Posterior cingulate gyrus (tissue), 11 donors: Measurements from ENCODE around the gene KRTAP5-11.
"Not testable (repeated sequence)": the region's sequence is repeated elsewhere in the genome, so short reads cannot be mapped to it uniquely, and the experiment has no call there.

Experiments
- DNase-seq, 10 donors: peaks; one replicate each; pipeline versions ENCODE4 v3.0.0 to v3.0.0-alpha.2; 2020 to 2021; ENCODE audit warnings: mixed read lengths in 3 of 10
- intact Hi-C: fragments of 100-400 bp; cut with DNase I; formaldehyde crosslinking; loops from one replicate; pipeline ENCODE4 v1.15.1; 2023

The KRTAP5-11 gene

DNA sequence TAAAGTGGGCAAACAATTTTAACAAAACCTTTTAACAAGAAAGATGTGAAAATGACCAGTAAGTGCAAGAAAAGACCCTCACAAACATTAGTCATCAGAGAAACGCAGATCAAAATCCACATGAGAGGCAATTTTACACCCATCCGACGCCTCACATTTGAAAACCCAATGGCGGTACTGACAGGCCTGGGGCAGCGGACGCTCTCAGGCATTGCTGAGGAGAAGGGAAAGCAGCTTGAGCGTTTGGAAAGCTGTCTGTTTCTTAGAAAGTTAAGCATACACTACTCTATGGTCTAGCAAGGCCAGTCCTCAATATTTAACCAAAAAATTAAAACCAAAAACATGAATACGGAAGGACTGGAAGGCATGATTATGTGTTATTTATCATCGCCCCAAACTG is 46.9 kb downstream of the KRTAP5-11 start:
- intact Hi-C loops, result no loop called here
- no peak for DNase-seq

DNA sequence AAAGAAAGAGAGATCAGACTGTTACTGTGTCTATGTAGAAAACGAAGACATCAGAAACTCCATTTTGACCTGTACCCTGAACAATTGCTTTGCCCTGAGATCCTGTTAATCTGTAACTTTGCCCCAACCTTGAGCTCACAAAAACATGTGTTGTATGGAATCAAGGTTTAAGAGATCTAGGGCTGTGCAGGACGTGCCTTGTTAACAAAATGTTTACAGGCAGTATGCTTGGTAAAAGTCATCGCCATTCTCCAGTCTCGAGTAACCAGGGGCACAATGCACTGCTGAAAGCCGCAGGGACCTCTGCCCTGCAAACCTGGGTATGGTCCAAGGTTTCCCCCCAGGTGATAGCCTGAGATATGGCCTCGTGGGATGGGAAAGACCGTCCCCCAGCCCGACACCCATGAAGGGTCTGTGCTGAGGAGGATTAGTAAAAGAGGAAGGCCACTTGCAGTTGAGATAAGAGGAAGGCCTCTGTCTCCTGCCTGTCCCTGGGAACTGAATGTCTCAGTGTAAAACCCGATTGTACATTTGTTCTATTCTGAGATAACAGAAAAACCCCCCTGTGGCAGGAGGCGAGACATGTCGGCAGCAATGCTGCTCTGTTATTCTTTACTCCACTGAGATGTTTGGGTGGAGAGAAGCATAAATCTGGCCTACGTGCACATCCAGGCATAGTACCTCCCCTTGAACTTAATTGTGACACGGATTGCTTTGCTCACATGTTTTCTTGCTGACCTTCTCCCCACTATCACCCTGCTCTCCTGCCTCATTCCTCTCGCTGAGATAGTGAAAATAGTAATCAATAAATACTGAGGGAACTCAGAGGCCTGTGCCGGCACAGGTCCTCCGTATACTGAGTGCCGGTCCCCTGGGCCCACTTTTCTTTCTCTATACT is 47.7 kb downstream of the KRTAP5-11 start:
- DNase-seq, intact Hi-C loops: not testable (repeated sequence)

DNA sequence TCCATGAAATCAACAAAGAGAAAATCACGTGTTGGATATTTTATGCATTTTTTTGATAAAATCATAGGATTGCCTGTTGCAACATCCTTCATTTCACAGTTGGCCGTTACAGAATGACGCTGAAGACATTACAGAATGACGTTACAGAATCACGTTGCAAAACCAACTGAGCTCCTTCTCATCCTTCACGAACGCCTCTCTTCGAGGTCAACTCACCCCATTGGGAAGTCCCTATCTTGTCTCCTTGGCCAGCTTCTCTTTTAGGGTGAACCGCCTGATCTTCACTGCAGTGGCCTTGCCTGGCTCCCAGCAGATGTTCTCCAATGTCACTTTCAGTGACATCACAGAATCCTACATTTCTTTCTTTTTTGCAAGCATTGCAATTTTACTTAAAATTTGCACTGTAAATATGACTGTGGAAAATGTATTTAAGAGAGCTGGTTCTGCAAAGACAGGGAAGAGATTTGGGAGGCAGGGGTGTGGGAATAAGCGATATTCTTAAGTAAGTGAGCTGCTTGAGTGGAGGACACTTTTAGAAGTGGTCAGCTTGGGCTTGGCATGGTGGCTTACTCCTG is 50.6 kb downstream of the KRTAP5-11 start:
- intact Hi-C loops, result no loop called here
- DNase-seq, result no peak
